HepG2 (cell line): Measurements from ENCODE around the gene LSM14B. TPM values are rescaled to one million over a fixed set of nuclear protein-coding genes. Genes with fewer than 3 reads are reported as not detected.

Source experiments
- CENPT ChIP-seq: sonication (generic); formaldehyde crosslinking; IDR thresholded peaks from 2 replicates; pipeline ENCODE4 v1.8.0; 2022; ENCODE audit warnings: low read depth, mild to moderate bottlenecking, moderate library complexity, missing genetic modification reagents
- ELF3 ChIP-seq: IDR thresholded peaks from 2 replicates; pipeline ENCODE4 v1.6.1; 2016; ENCODE audit warnings: missing genetic modification reagents, missing compliant biosample characterization
- FOXC1 ChIP-seq: sonication (generic); formaldehyde crosslinking; IDR thresholded peaks from 2 replicates; pipeline ENCODE4 v1.8.0; 2022; ENCODE audit warnings: mild to moderate bottlenecking, missing genetic modification reagents, borderline replicate concordance
- MXI1 ChIP-seq: IDR thresholded peaks from 3 replicates; pipeline ENCODE4 v1.6.1; 2012; ENCODE audit warnings: low read depth, low read length, inconsistent platforms, borderline replicate concordance
- NRL ChIP-seq: sonication (generic); formaldehyde crosslinking; IDR thresholded peaks from 2 replicates; pipeline ENCODE4 v1.5.0; 2020; ENCODE audit warnings: missing genetic modification reagents, mild to moderate bottlenecking, moderate library complexity, borderline replicate concordance
- REL ChIP-seq: sonication (generic); formaldehyde crosslinking; conservative IDR thresholded peaks from 2 replicates; pipeline ENCODE4 v1.8.0; 2022; ENCODE audit warnings: mild to moderate bottlenecking, missing genetic modification reagents, moderate library complexity
- RFX1 ChIP-seq: fragments of 450-650 bp; IDR thresholded peaks from 2 replicates; pipeline ENCODE4 v1.6.1; 2017
- RFX3 ChIP-seq: IDR thresholded peaks from 2 replicates; pipeline ENCODE4 v1.6.1; 2016; ENCODE audit warnings: missing biosample characterization, missing genetic modification reagents
- RXRA ChIP-seq: sonication (generic); formaldehyde crosslinking; IDR thresholded peaks from 2 replicates; pipeline ENCODE4 v1.5.1; 2020; ENCODE audit warnings: missing genetic modification reagents
- SRY ChIP-seq: sonication (generic); formaldehyde crosslinking; IDR thresholded peaks from 2 replicates; pipeline ENCODE4 v1.8.0; 2022; ENCODE audit warnings: mild to moderate bottlenecking, missing genetic modification reagents
- TFDP1 ChIP-seq: IDR thresholded peaks from 2 replicates; pipeline ENCODE4 v1.6.1; 2016; ENCODE audit warnings: missing compliant biosample characterization, missing genetic modification reagents, borderline replicate concordance
- ZFP90 ChIP-seq: sonication (generic); formaldehyde crosslinking; IDR thresholded peaks from 2 replicates; pipeline ENCODE4 v1.8.0; 2022; ENCODE audit warnings: missing genetic modification reagents, mild to moderate bottlenecking, inconsistent platforms, borderline replicate concordance
- ZNF274 ChIP-seq: sonication (generic); formaldehyde crosslinking; IDR thresholded peaks from 2 replicates; pipeline ENCODE4 v1.5.1; 2020; ENCODE audit warnings: mild to moderate bottlenecking, missing genetic modification reagents
- ZNF513 ChIP-seq: sonication (generic); formaldehyde crosslinking; conservative IDR thresholded peaks from 2 replicates; pipeline ENCODE4 v1.5.0; 2020; ENCODE audit warnings: missing genetic modification reagents
- ZNF672 ChIP-seq: sonication (generic); formaldehyde crosslinking; IDR thresholded peaks from 2 replicates; pipeline ENCODE4 v1.8.1; 2022; ENCODE audit warnings: missing genetic modification reagents
- ZNF891 ChIP-seq: sonication (generic); formaldehyde crosslinking; IDR thresholded peaks from 2 replicates; pipeline ENCODE4 v1.5.0; 2020; ENCODE audit warnings: mild to moderate bottlenecking, missing genetic modification reagents
- polyA plus RNA-seq, 8 experiments: library from polyadenylated mRNA; depleted of rRNA in 3 of 8; stranded (reverse) in 7 of 8; unstranded in 1 of 8; fragments of >200 nt; fragmentation: Illumina TruSeq in 4 of 8; extraction: Trizol in 4 of 8; gene quantifications; 2 replicates each; pipeline versions ENCODE4 v1.2.1 to v1.2.3, GENCODE V29; 2011 to 2016; ENCODE audit warnings: low read depth in 4 of 8, missing spikeins in 1 of 8, mixed read lengths in 1 of 8; ENCODE audit not compliant: insufficient read depth in 1 of 8
- total RNA-seq, 5 experiments: library from RNA; depleted of rRNA; stranded (reverse); fragments of >200 nt; fragmentation: Illumina TruSeq; extraction: Trizol; gene quantifications; 2 replicates each; pipeline ENCODE4 v1.2.3, GENCODE V29; 2016; ENCODE audit warnings: low read depth in 1 of 5
- TF ChIP-seq, protein P1 (sequence below): sonication (generic); formaldehyde crosslinking; IDR thresholded peaks from 2 replicates; pipeline ENCODE4 v1.5.0; 2020; ENCODE audit warnings: mild to moderate bottlenecking, missing genetic modification reagents
- TF ChIP-seq, protein P2 (sequence below): IDR thresholded peaks from 2 replicates; pipeline ENCODE4 v1.6.1; 2016; ENCODE audit warnings: low read depth

The LSM14B gene
- total and polyA plus RNA-seq, 2 of the 13 experiments (the other 11 are each of a cell fraction or from before 2014, with no cell fraction given), result 43.3 to 79.2 TPM

DNA sequence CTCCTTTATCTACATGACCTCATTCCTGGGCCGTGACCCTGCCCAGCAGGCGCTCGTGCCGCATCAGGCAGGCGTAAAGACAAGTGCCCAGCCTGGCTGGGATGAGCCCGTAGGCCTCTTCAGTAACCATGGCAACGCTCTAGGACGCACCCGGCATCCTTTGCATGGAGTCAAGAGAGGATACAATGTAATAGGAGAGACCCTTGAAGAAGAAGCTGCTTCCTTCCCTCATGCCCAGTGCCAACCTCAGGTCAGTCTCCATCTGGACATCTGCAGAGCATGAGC lies 5.0 kb upstream of the LSM14B start (continued):
- TF ChIP-seq, protein P1, sequence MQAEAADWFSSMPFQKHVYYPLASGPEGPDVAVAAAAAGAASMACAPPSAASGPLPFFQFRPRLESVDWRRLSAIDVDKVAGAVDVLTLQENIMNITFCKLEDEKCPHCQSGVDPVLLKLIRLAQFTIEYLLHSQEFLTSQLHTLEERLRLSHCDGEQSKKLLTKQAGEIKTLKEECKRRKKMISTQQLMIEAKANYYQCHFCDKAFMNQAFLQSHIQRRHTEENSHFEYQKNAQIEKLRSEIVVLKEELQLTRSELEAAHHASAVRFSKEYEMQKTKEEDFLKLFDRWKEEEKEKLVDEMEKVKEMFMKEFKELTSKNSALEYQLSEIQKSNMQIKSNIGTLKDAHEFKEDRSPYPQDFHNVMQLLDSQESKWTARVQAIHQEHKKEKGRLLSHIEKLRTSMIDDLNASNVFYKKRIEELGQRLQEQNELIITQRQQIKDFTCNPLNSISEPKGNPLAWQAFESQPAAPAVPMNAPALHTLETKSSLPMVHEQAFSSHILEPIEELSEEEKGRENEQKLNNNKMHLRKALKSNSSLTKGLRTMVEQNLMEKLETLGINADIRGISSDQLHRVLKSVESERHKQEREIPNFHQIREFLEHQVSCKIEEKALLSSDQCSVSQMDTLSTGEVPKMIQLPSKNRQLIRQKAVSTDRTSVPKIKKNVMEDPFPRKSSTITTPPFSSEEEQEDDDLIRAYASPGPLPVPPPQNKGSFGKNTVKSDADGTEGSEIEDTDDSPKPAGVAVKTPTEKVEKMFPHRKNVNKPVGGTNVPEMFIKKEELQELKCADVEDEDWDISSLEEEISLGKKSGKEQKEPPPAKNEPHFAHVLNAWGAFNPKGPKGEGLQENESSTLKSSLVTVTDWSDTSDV (CRISPR knock-in tag), result 0 out of 2 replicates have a peak, but pooled peaks have one; percentile 51
- TF ChIP-seq FOXC1 (0 out of 2 replicates have a peak, but pooled peaks have one; percentile 18), ZNF672 (CRISPR knock-in tag) (0 out of 2 replicates have a peak, but pooled peaks have one; percentile 24), TFDP1 (CRISPR knock-in tag) (no peak), SRY (CRISPR knock-in tag) (0 out of 2 replicates have a peak, but pooled peaks have one; percentile 27), ZFP90 (CRISPR knock-in tag) (no peak), CENPT (CRISPR knock-in tag) (no peak), ZNF513 (CRISPR knock-in tag) (no peak), ZNF891 (CRISPR knock-in tag) (peak; percentile 57; the same call in 1 of the 2 replicates), RXRA (peak; percentile 15; the same call in 1 of the 2 replicates), ZNF274 (CRISPR knock-in tag) (0 out of 2 replicates have a peak, but pooled peaks have one; percentile 16), ELF3 (CRISPR knock-in tag) (0 out of 2 replicates have a peak, but pooled peaks have one; percentile 13), REL (no peak), MXI1 (0 out of 3 replicates have a peak, but pooled peaks have one; percentile 5), NRL (CRISPR knock-in tag) (peak; percentile 16; the same call in 1 of the 2 replicates), RFX3 (CRISPR knock-in tag) (peak; percentile 64), RFX1 (peak; percentile 77)
- TF ChIP-seq, protein P2, sequence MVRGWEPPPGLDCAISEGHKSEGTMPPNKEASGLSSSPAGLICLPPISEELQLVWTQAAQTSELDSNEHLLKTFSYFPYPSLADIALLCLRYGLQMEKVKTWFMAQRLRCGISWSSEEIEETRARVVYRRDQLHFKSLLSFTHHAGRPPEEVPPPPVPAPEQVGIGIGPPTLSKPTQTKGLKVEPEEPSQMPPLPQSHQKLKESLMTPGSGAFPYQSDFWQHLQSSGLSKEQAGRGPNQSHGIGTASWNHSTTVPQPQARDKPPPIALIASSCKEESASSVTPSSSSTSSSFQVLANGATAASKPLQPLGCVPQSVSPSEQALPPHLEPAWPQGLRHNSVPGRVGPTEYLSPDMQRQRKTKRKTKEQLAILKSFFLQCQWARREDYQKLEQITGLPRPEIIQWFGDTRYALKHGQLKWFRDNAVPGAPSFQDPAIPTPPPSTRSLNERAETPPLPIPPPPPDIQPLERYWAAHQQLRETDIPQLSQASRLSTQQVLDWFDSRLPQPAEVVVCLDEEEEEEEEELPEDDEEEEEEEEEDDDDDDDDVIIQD (CRISPR knock-in tag), result no peak
